Renal cortical epithelial cell (primary cell): ENCODE results near the gene SEMA6C. TPM values are rescaled to one million over a fixed set of nuclear protein-coding genes. Genes with fewer than 3 reads are reported as not detected.
A peak's percentile ranks its signal among the peaks of the same experiment; 100 is the strongest.

ENCODE experiments used
- DNase-seq: peaks from one replicate; pipeline ENCODE4 v3.0.0-alpha.2; 2011; ENCODE audit warnings: low read depth
- total RNA-seq: library from RNA; depleted of rRNA; stranded (reverse); fragments of >200 nt; gene quantifications from 2 replicates; pipeline ENCODE4 v1.2.3, GENCODE V29; 2014

SEMA6C gene
- total RNA-seq, 1 donor from 2014 or later, result 8.4 TPM

DNA sequence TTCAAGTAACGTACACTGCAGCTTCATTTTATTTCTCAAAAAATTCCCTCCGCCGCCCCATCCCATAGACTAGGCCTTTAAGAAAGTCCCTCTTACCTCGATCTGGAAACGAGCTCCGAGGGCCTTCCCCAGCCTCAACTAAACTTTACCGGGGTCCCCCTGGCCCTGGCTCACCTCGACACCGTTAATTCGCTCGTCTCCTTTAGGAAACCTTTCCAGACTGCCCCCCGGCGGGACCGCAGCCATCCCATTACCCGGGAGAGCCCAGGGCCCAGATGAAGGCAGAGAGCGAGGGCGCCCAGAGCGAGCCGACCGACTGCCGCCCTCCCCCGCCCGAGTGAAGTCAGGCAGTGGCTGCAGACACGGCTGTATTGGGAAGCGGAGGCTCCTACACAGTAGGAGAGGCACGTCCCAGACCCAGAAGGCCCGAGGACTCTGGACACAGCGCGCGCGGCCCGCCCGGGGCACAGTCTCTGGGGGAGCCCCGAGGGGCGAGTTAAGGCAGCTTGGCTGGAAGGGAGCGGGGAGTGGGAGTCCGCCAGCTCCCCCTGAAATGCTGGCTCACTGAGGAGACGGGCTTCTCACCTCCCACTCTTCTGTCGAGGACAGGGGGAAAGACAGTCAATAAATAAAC lies 14.6 kb downstream of the SEMA6C start:
- DNase-seq, result no peak

DNA sequence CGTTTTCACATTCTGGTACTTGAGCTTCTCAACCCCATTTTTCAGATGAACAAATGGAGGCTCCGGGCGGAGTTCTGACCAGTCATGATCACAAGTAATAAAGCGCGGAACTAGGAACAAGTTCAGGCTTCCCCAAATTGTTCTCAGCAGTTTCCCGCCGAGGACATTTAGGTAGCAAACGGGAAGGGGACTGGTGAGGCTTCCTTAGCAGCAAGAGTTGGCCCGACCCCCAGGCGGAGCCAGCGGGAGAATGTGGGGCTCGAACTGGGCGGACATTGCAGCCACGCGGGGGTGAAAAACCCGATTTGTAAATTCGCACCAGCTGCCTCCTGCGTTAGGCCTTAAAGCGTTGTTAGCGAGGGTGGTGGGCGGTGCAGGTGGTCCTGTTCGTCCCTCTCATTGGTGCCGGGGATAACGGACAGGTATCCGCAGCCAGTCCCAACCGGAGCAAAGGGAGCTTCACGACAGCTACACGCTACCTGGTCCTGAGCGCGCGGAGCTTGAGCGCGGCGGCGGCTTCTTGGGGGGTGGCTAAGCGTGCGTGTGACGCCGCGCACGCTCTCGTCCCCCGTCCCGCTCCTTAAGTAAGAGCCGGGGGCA lies 15.3 kb downstream of the SEMA6C start:
- DNase-seq, result peak; percentile 86

DNA sequence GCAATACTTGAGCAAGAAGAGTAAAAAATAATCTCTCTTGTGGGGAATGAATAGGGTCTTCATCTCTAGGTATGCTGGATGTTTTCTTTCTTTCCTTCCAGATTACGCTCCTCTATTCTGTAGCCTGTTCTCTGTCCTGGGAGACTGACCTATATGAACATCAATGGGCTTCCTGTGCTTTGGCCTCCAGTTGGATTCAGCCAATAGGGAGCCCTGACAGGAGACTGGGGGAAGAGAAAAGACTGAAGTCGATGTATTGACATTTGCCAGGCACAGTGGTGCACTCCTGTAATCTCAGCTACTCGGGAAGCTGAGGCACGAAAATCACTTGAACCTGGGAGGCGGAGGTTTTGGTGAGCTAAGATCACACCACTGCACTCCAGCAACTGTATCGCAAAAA lies 17.6 kb downstream of the SEMA6C start:
- DNase-seq, result no peak

DNA sequence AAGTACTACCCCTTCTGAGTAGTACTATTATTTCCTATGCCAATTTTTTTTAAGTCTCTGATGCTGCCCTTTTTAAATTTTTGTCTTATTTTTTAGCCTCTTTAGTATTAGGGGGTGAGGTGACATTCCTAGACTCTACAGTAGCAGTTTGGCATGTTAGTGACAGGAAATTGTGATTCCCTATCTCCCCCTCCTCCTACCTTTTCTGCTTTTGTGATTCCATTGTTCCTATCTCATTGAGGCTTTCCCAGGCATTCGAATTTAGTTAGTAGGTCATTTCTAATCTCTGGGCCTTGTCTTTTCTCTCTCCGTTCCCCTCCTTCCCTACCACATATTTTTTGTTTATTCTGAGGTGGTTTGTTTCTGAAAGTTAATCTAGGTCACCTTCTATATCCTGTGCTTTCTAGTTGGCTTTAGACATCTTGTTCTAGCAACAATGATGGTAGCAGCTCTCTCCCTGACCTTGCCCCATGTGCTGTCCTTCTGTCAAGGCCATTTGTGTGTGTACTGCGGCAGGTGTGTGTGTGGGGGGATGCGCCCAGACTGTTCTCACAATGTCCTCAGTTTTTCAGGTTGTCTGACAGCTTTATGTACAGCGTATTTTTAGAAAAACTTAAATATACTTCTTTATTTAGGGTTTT lies 21.5 kb downstream of the SEMA6C start:
- no peak for DNase-seq

DNA sequence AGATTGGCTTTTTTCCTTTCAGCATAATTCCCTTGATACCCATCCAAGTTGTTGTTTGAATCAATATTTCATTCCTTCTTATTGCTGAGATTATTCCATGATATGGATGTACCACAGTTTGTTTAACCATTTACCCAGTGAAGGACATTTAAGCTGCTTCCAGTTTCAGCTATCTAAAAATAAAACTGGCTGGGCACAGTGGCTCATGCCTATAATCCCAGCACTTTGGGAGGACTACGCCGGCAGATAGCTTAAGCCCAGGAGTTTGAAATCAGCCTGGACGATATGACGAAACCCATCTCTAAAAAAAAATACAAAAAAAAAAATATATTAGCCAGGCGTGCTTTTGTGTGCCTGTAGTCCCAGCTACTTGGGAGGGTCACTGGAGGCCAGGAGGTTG lies 32.6 kb downstream of the SEMA6C start:
- no peak for DNase-seq

DNA sequence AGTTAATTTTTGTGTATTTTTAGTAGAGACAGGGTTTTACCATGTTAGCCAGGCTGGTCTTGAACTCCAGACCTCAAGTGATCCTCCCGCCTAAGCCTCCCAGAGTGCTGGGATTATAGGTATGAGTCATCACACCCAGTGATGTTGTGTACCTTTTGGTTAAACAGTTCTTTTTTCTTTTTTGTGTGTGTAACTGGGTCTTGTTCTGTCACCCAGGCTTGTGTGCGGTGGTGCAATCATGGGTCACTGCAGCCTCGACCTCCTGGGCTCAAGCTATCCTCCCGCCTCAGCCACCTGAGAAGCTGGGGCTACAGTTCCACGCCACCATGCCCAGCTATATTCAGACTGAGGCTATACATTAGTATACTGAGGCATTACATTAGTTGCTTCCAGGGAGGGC lies 38.1 kb downstream of the SEMA6C start:
- peak; percentile 8 for DNase-seq

DNA sequence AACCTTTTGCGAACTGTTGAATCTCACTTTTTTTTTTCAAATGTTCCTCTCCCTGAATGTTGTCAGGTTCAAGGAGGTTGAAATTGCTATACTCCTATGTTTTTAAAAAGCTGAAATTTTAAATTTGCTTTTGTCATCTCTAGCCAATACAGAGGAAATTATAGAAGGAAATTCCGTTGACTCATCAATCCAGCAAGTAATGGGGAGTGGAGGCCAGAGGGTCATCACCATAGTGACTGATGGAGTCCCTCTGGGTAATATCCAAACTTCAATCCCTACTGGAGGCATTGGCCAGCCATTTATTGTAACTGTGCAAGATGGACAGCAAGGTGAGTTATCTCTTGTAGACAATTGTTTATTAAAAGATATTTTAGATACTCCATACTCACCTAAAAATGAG lies 39.5 kb downstream of the SEMA6C start:
- peak; percentile 36 for DNase-seq

DNA sequence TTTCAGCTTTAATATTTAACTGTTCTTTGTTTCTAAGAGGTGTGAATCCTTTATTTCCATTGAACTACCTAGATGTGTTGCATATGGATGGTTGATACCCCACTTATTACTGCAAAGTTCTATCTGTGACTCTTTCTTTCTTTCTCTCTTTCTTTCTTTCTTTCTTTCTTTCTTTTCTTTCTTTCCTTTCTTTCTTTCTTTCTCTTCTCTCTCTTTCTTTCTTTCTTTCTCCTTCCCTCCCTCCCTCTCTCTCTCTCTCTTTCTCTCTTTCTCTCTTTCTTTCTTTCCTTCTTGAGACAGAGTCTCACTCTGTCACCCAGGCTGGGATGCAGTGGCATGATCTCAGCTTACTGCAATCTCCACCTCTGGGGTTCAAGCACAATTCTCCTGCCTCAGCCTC lies 41.8 kb downstream of the SEMA6C start:
- no peak for DNase-seq

DNA sequence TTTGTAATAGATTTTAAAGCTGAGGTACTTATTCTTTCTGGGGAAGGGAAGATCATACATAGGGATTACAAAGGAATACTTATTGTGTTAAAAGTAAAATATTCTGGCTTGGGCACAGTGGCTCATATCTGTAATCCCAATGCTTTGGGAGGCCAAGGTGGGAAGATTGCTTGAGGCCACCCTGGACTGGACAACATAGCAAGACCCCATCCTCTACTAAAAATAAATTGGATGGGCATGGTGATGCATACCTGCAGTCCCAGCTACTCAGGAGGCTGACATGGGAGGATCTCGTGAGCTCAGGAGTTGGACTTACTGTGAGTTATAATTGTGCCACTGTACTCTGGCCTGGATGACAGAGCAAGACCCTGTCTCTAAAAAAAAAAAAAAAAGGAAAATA lies 48.3 kb downstream of the SEMA6C start:
- no peak for DNase-seq

DNA sequence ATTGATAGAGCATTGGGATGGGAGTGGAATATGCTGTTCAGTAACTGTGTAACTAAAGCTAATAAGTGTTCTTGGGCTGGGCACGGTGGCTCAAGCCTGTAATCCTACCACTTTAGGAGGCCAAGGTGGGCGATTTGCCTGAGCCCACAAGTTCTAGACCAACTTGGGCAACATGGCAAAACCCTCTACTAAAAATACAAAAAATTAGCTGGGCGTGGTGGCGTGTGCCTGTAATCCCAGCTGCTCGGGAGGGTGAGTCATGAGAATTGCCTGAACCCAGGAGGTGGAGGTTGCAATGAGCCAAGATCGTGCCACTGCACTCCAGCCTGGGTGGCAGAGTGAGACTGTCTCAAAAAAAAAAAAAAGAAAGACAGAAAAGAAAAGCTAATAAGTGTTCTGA lies 49.0 kb downstream of the SEMA6C start:
- DNase-seq, result peak; percentile 4

DNA sequence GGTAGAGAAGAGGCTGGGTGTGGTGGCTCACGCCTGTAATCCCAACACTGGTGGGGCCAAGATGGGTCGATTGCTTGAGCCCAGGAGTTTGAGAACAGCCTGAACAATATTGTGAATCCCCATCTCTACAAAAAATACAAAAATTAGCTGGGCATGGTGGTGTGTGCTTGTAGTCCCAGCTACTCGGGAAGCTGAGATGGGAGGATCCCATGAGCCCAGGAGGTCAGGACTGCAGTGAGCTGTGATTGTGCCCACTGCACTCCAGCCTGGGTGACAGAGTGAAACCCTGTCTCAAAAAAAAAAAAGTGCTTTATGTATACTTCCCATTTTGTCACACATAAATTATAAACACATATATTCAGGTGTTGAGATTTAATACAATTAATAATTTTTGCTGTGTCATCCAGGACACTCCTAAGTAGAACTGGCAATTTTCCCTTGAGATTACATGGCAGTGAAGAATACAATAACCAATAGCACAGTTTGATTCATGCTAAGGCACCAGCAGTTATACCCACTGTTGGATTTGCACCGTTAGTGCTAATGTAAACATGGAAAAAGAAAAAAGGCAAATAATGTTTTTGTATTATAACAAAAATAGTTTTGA lies 60.4 kb downstream of the SEMA6C start:
- DNase-seq, result no peak

Other genes with a start within 250 kb of the SEMA6C start
- gene SETDB1, start 220.3 kb downstream of the SEMA6C start, total RNA-seq, result 33.0 and 51.1 TPM in 2 replicates
- gene CERS2, start 171.8 kb downstream of the SEMA6C start, total RNA-seq, result 119 and 202 TPM in 2 replicates
- 0.30 and 1.6 TPM in 2 replicates for gene ANXA9, start 164.3 kb downstream of the SEMA6C start, total RNA-seq
- gene MINDY1, start 139.7 kb downstream of the SEMA6C start, total RNA-seq, result 35.4 and 47.7 TPM in 2 replicates
- 12.5 and 21.6 TPM in 2 replicates for gene PRUNE1, start 138.2 kb downstream of the SEMA6C start, total RNA-seq
- gene BNIPL, start 110.0 kb downstream of the SEMA6C start, total RNA-seq, result 0.40 TPM in 1 of 2 replicates, not detected in the other
- 0.52 and 1.1 TPM in 2 replicates for gene C1orf56, start 98.9 kb downstream of the SEMA6C start, total RNA-seq
- 80.7 and 134 TPM in 2 replicates for gene CDC42SE1, start 87.0 kb downstream of the SEMA6C start, total RNA-seq
- gene MLLT11, start 86.2 kb downstream of the SEMA6C start, total RNA-seq, result 6.1 and 6.6 TPM in 2 replicates
- 9.6 and 14.1 TPM in 2 replicates for gene GABPB2, start 75.9 kb downstream of the SEMA6C start, total RNA-seq
- not detected in 2 replicates for gene TNFAIP8L2, start 10.0 kb upstream of the SEMA6C start, total RNA-seq
- gene LYSMD1, start 19.3 kb upstream of the SEMA6C start, total RNA-seq, result 5.8 and 7.5 TPM in 2 replicates
- gene SCNM1, start 19.5 kb upstream of the SEMA6C start, total RNA-seq, result 16.8 and 20.0 TPM in 2 replicates
- not detected in 2 replicates for gene TMOD4, start 29.4 kb upstream of the SEMA6C start, total RNA-seq
- 75.6 and 82.8 TPM in 2 replicates for gene VPS72, start 43.6 kb upstream of the SEMA6C start, total RNA-seq
- gene PIP5K1A, start 51.9 kb upstream of the SEMA6C start, total RNA-seq, result 67.4 and 95.5 TPM in 2 replicates
- 181 and 257 TPM in 2 replicates for gene PSMD4, start 108.1 kb upstream of the SEMA6C start, total RNA-seq
- gene ZNF687, start 135.7 kb upstream of the SEMA6C start, total RNA-seq, result 10.1 and 32.3 TPM in 2 replicates
- 43.4 and 57.0 TPM in 2 replicates for gene PI4KB, start 180.8 kb upstream of the SEMA6C start, total RNA-seq
- gene RFX5, start 200.6 kb upstream of the SEMA6C start, total RNA-seq, result 92.2 and 111 TPM in 2 replicates
- 5.0 and 26.8 TPM in 2 replicates for gene SELENBP1, start 226.1 kb upstream of the SEMA6C start, total RNA-seq